GM12878 (cell line): ENCODE results near the gene FRMD5. TPM values are rescaled to one million over a fixed set of nuclear protein-coding genes. Genes with fewer than 3 reads are reported as not detected.

ENCODE experiments used
- ATAC-seq: fragments of 200-7000 bp; cut with Tn5 transposase; 3 replicates; pipeline ENCODE4 v1.9.1; 2020; ENCODE audit warnings: mild to moderate bottlenecking, moderate library complexity
- BruUV-seq: library from RNA; stranded (reverse); fragments of 400-500 nt; replicated peaks from 2 replicates; lab custom pipeline; 2021; lab: Mats Ljungman, UMichigan
- CTCF ChIA-PET: fragments of 300-600 bp; sonication (Branson Sonifier 250); formaldehyde crosslinking; extraction: SDS; loops from one replicate; lab custom pipeline; 2021; ENCODE audit warnings: inconsistent platforms; lab: Yijun Ruan, JAX
- POLR2A ChIA-PET: fragments of 350-600 bp; formaldehyde crosslinking; extraction: SDS; loops from one replicate; lab custom pipeline; 2021; ENCODE audit warnings: inconsistent platforms; lab: Charles Lee
- RAD21 ChIA-PET: fragments of 300-600 bp; sonication (Branson Sonifier 250); formaldehyde crosslinking; loops from one replicate; lab custom pipeline; 2023; ENCODE audit warnings: antibody characterized with exemption; ENCODE audit not compliant: unreplicated experiment; lab: Charles Lee
- SMC1A ChIA-PET: fragments of 300-600 bp; sonication (Branson Sonifier 250); formaldehyde crosslinking; loops from one replicate; lab custom pipeline; 2023; ENCODE audit not compliant: unreplicated experiment, uncharacterized antibody; lab: Charles Lee
- DNase-seq: peaks from one replicate; pipeline ENCODE4 v3.0.0-alpha.2; 2011; ENCODE audit warnings: low read depth, low spot score
- FAIRE-seq: peaks from 3 replicates; lab custom pipeline; 2011; peaks lifted over from hg19 to GRCh38; lab: Jason Lieb, UNC
- H2AFZ ChIP-seq: 2 replicates; pipeline ENCODE4 v1.6.0; 2011; ENCODE audit warnings: low read depth, low read length, control low read depth; ENCODE audit not compliant: control insufficient read depth
- H3K27ac ChIP-seq: 2 replicates; pipeline ENCODE4 v1.5.1; 2011; ENCODE audit warnings: control low read depth; ENCODE audit not compliant: control insufficient read depth, insufficient read depth
- H3K27me3 ChIP-seq, 2 experiments: replicated peaks in 1 of 2; 2 replicates each; pipeline versions ENCODE4 v1.6.0 to v1.6.1; 2011; ENCODE audit warnings: low read length in 1 of 2; ENCODE audit not compliant: control insufficient read depth in 2 of 2, insufficient read depth in 2 of 2
- H3K36me3 ChIP-seq, 2 experiments: 2 replicates each; pipeline ENCODE4 v1.5.1; 2011; ENCODE audit warnings: low read length in 1 of 2; ENCODE audit not compliant: control insufficient read depth in 2 of 2, insufficient read depth in 2 of 2
- H3K4me1 ChIP-seq: 2 replicates; pipeline ENCODE4 v1.6.1; 2011; ENCODE audit warnings: mild to moderate bottlenecking, low read length, moderate library complexity, mixed read lengths; ENCODE audit not compliant: control insufficient read depth, insufficient read depth
- H3K4me2 ChIP-seq: 2 replicates; pipeline ENCODE4 v1.6.0; 2011; ENCODE audit warnings: control low read depth; ENCODE audit not compliant: control insufficient read depth, insufficient read depth
- H3K4me3 ChIP-seq: fragments of 200-600 bp; sonication (generic); 2 replicates; pipeline ENCODE4 v1.5.1; 2016
- H3K79me2 ChIP-seq: 2 replicates; pipeline ENCODE4 v1.6.0; 2011; ENCODE audit warnings: low read length; ENCODE audit not compliant: control insufficient read depth, insufficient read depth
- H3K9ac ChIP-seq: 2 replicates; pipeline ENCODE4 v1.8.0; 2011; ENCODE audit warnings: low read length, control low read depth, mixed read lengths; ENCODE audit not compliant: control insufficient read depth, insufficient read depth
- H3K9me3 ChIP-seq: replicated peaks from 3 replicates; pipeline ENCODE4 v1.5.1; 2011; ENCODE audit warnings: mild to moderate bottlenecking, low read length; ENCODE audit not compliant: control insufficient read depth, insufficient read depth
- H4K20me1 ChIP-seq: 2 replicates; pipeline ENCODE4 v1.6.0; 2011; ENCODE audit not compliant: control insufficient read depth, insufficient read depth
- BCLAF1 ChIP-seq: fragments of 450-650 bp; IDR thresholded peaks from 2 replicates; pipeline ENCODE4 v1.6.1; 2017; ENCODE audit warnings: antibody characterized with exemption, mild to moderate bottlenecking, moderate library complexity
- BMI1 ChIP-seq: fragments of 450-650 bp; IDR thresholded peaks from 2 replicates; pipeline ENCODE4 v1.6.1; 2016; ENCODE audit warnings: mild to moderate bottlenecking, moderate library complexity, borderline replicate concordance
- CBX3 ChIP-seq: fragments of 200-600 bp; sonication (generic); IDR thresholded peaks from 2 replicates; pipeline ENCODE4 v1.6.1; 2016; ENCODE audit warnings: low read depth, borderline replicate concordance
- FOS ChIP-seq: IDR thresholded peaks from 3 replicates; pipeline ENCODE4 v1.6.1; 2011; ENCODE audit warnings: borderline replicate concordance; ENCODE audit not compliant: insufficient read length; ENCODE audit errors: extremely low read depth
- IKZF1 ChIP-seq: fragments of 450-650 bp; conservative IDR thresholded peaks from 2 replicates; pipeline ENCODE4 v1.6.1; 2017; ENCODE audit warnings: antibody characterized with exemption, mild to moderate bottlenecking
- MEF2A ChIP-seq: IDR thresholded peaks from 2 replicates; pipeline ENCODE4 v1.6.1; 2011; ENCODE audit warnings: low read depth, mild to moderate bottlenecking, low read length, moderate library complexity; ENCODE audit not compliant: insufficient read depth
- NR2C2 ChIP-seq: IDR thresholded peaks from 2 replicates; pipeline ENCODE4 v1.6.1; 2011; ENCODE audit warnings: borderline replicate concordance, low read depth; ENCODE audit not compliant: control insufficient read depth, insufficient read length
- RBBP5 ChIP-seq: fragments of 200-600 bp; sonication (generic); conservative IDR thresholded peaks from 2 replicates; pipeline ENCODE4 v1.6.1; 2016
- SIX5 ChIP-seq: IDR thresholded peaks from 2 replicates; pipeline ENCODE4 v1.6.1; 2011; ENCODE audit warnings: mild to moderate bottlenecking, low read depth, low read length, moderate library complexity; ENCODE audit not compliant: severe bottlenecking
- SMC3 ChIP-seq: IDR thresholded peaks from 2 replicates; pipeline ENCODE4 v1.6.1; 2011; ENCODE audit warnings: low read length, improper control_type of control experiment, borderline replicate concordance
- YBX1 ChIP-seq: fragments of 450-650 bp; IDR thresholded peaks from 2 replicates; pipeline ENCODE4 v1.6.1; 2016; ENCODE audit warnings: antibody characterized with exemption
- ZSCAN29 ChIP-seq: fragments of 450-650 bp; IDR thresholded peaks from 2 replicates; pipeline ENCODE4 v1.6.1; 2017; ENCODE audit warnings: mild to moderate bottlenecking, moderate library complexity
- WGBS: methylation state at CpG from one replicate; pipeline ENCODE4 v1.1.6; 2016; ENCODE audit warnings: low lambda C conversion rate; ENCODE audit not compliant: insufficient replicate concordance, insufficient coverage; ENCODE audit errors: missing lambda C conversion rate; 5-methylcytosine and 5-hydroxymethylcytosine counted together
- in situ Hi-C: fragments of 300-500 bp; cut with MboI; formaldehyde crosslinking; loops from 9 replicates; pipeline ENCODE4 v1.14.3; 2018; ENCODE audit warnings: mixed read lengths
- intact Hi-C: fragments of 100-400 bp; cut with micrococcal nuclease; formaldehyde crosslinking; loops from one replicate; pipeline ENCODE4 v1.14.2; 2022; ENCODE audit not compliant: unreplicated experiment
- polyA plus RNA-seq, 11 experiments: library from polyadenylated mRNA; depleted of rRNA in 4 of 11; unstranded in 6 of 11; stranded (reverse) in 5 of 11; fragments of >200 nt; fragmentation: Nextera tagmentation in 4 of 11; fragmentation: Illumina TruSeq in 1 of 11; extraction: Ambion mirVana in 4 of 11; extraction: Trizol in 1 of 11; gene quantifications; 1 replicate in 1 of 11; 2 replicates in 10 of 11; pipeline versions ENCODE4 v1.2.1 to v1.2.3, GENCODE V29; 2011 to 2016; ENCODE audit warnings: inconsistent platforms in 2 of 11, missing spikeins in 2 of 11, low read depth in 1 of 11
- total RNA-seq, 4 experiments: library from RNA; depleted of rRNA in 3 of 4; stranded (reverse); fragments of >200 nt in 3 of 4; fragmentation: Illumina TruSeq in 1 of 4; extraction: Trizol in 1 of 4; gene quantifications; 2 replicates each; pipeline versions ENCODE4 v1.2.1 to v1.2.3, GENCODE V29; 2013 to 2021

FRMD5 gene
- total and polyA plus RNA-seq, 10 of the 15 experiments (the other 5 are each of a cell fraction or from before 2014, with no cell fraction given) = 0.26 to 6.4 (median 0.68) TPM; not detected in 1

GRCh38 chr15:44208956-44209355 is 13.9 kb upstream of the FRMD5 start (continued):
- no peak for TF ChIP-seq BCLAF1
- no peak for TF ChIP-seq CBX3
- no peak for TF ChIP-seq SMC3
- no peak for TF ChIP-seq MEF2A
- no peak for TF ChIP-seq FOS
- no peak for TF ChIP-seq IKZF1

GRCh38 chr15:44207643-44208042 is 12.6 kb upstream of the FRMD5 start:
- Histone ChIP-seq H3K4me1 (no peaks in the 10 kb centered on the region), H3K9ac (no peak overlapping the region), H4K20me1 (no peaks in the 10 kb centered on the region), H2AFZ (no peak overlapping the region), H3K4me2 (no peak overlapping the region), H3K4me3 (no peak overlapping the region)
- in situ Hi-C loops = no loop called here
- no TSS peak for BruUV-seq
- SMC1A ChIA-PET = interaction anchor here (0.6 to 1.9 kb wide), 2 partner anchors 9 to 15 kb away, joined by 3 to 7 read pairs; no protein-coding TSS in a partner anchor
- POLR2A ChIA-PET = no interaction called here
- ATAC-seq = no peak
- intact Hi-C loops = no loop called here
- CTCF ChIA-PET = interaction anchor here (0.7 kb wide), 1 partner anchor 14 kb away, joined by 3 read pairs; no protein-coding TSS in a partner anchor
- TF ChIP-seq YBX1 (no peak), NR2C2 (no peak), RBBP5 (no peak), ZSCAN29 (no peak), BMI1 (no peak), SIX5 (no peak)
- TF ChIP-seq, all 136 proteins: peak for 0
- DNase-seq (no peak), FAIRE-seq (no peak)
- no peaks in the 10 kb centered on the region for H3K79me2 ChIP-seq
- RAD21 ChIA-PET = no interaction called here
- H3K27me3 ChIP-seq = no peaks in the 10 kb centered on the region
- H3K9me3 ChIP-seq = no peaks in the 10 kb centered on the region
- 3% methylated on average over 2 of the region's 2 CpGs for WGBS
- no peak overlapping the region for H3K27ac ChIP-seq
- no peaks in the 10 kb centered on the region for H3K36me3 ChIP-seq
